Measurements from ENCODE around the gene PTTG1IP.

GRCh38 chr21:44817506-44817880 is 56.0 kb downstream of the PTTG1IP start:
- TF ChIP-seq CTCF (IDR thresholded peaks at IDR 0.05; ENCODE audit: low read length) = no peak
- TF ChIP-seq EZH2 (IDR thresholded peaks at IDR 0.05; ENCODE audit: borderline replicate concordance, low read length) = no peak

All from OCI-LY1 (cell line).